ENCODE measurements around the gene CSTF1.
"Not testable (repeated sequence)": the region's sequence is repeated elsewhere in the genome, so short reads cannot be mapped to it uniquely, and the experiment has no call there.

Gene CSTF1

GRCh38 chr20:56411287-56411686 lies 18.8 kb downstream of the CSTF1 start:
- not testable (repeated sequence) for DNase-seq

DNA sequence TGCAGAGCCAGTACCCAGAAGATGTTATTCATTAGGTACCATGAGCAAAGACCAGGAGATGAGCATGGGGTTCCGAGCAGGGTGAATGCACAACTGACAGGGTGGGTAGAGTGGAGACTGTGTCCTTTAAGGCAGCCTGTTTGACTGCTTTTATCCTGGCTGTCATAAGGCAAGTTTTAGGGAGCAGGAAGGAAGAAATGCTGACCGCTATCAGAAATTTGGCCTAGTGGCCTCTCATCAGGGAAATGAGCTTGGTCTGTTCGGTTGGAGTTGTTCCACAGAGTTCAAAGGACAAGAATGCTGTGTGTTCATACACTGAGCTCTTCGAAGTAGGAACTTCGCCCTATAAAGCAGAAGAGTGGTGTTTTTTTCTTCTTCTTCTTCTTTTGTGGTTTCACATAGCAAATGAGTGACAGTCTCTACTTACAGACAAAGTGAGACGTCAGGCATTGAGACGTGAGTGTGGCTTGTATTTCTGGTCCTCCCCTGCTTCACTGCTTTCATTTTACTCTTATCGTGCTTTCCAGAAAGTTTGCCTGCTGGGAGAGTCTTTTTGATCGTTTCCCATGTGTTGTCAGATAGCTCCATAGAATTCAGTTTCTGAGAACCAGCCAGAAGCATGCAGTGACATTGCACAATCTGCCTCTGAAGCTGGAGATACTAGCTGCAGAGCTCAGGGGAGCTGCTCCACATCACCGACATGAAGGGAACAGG lies 19.5 kb downstream of the CSTF1 start, which contains the start of gene CASS4:
CASS4 (plus strand) TSS at position 502 of the 714 bp plus-strand sequence; CDS start at position 701, 199 bp downstream.
- DNase-seq = peak; percentile 86 to 88

DNA sequence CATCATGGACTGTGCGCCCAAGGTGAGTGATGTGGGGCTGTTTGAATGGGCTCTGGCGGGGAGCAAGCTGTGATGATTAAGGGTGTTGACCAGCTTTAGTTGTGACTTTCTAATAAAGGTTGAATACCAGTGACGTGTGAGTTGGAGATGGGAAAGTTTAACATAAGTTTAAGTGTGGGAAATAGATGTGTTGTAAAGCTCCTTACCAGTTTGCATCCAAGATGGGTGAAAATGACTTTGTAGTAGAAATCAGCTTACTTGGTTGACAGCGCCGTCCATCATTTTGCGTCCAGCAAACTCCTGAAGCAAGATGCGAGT lies 20.0 kb downstream of the CSTF1 start:
- no peak for DNase-seq

GRCh38 chr20:56412949-56413348 lies 20.5 kb downstream of the CSTF1 start:
- DNase-seq = no peak

DNA sequence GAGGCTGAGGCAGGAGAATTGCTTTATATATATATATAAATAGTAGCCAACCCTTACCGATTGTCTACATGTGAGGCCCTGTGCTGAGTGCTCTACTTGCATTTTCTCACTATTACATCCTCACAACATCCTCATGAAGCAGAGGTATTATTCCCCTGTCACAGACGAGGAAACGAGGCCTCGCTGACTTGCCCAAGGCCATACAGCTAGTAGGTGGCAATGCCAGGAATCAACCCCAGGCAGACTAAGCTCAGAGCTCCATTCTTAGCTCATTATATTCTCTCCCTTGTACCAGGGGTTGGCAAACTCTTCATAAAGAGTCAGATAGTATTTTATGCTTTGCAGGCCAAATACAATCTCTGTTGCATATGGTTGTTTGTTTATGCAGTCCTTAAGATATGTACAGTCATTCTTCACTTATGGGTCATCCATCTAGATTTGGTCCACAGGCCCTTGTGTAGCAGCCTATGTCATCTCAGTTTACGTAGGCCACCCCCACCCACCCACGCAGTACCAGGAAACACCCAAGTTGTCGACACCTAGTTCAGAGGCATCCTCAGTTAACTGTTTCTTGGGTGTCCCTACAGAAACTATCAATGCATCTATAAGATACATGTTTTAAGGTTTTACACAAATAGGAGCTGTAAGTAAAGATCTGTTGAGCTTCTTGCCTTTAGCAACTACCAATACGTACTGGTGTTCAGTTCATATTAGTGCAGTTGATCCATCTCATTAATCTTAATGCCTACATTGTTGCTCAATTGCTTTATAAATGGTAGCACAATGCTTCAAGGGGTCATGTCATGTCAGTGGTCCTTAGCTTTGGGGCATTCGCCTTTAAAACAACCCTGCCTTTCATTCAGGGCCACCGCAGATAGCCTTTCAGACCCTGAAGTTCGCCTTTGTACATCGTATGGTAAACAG lies 22.7 kb downstream of the CSTF1 start:
- DNase-seq = no peak

DNA sequence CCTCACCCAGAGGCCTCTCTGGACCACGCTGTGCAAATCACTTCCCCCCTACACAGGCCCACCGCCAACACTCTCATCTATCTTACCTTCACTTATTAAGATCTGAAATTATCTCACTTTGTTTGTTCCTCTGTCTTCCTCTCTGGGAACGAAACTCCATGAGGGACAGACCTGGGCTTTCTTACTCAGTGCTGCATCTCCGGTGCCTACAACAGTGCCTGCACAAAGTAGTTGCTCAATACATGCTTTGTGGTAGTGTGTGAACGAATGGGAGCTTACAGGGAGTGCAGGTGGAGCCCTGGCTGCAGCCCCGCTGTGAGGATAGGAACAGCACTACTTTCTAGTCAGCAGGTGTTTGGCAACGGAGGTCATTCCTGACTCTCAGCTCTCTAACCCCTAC lies 25.0 kb downstream of the CSTF1 start:
- DNase-seq = no peak

DNA sequence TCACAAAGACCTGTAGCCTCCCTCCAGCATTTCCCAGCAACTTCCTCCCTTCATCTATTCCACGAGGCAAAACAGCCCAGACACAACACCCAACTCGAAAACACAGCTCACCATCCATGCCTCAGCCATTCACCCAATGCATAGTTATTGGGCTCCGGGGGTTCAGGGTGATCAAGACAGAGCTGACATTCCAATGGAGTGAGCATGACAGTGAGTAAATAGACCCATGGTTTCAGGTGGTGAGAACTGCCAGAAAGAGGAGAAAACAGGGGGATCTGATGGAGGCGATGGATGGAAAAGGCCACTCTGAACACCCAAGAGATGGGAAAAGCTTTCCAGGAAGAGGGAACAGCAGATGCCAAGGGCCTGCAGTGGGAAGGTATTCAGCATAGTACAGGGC lies 25.5 kb downstream of the CSTF1 start:
- no peak for DNase-seq

GRCh38 chr20:56418385-56418861 lies 26.0 kb downstream of the CSTF1 start:
- no peak for DNase-seq

- DNase-seq = no peak
Observed at GRCh38 chr20:56420028-56420427, 27.6 kb downstream of the CSTF1 start.

GRCh38 chr20:56420940-56421688 lies 28.7 kb downstream of the CSTF1 start:
- no peak for DNase-seq

DNA sequence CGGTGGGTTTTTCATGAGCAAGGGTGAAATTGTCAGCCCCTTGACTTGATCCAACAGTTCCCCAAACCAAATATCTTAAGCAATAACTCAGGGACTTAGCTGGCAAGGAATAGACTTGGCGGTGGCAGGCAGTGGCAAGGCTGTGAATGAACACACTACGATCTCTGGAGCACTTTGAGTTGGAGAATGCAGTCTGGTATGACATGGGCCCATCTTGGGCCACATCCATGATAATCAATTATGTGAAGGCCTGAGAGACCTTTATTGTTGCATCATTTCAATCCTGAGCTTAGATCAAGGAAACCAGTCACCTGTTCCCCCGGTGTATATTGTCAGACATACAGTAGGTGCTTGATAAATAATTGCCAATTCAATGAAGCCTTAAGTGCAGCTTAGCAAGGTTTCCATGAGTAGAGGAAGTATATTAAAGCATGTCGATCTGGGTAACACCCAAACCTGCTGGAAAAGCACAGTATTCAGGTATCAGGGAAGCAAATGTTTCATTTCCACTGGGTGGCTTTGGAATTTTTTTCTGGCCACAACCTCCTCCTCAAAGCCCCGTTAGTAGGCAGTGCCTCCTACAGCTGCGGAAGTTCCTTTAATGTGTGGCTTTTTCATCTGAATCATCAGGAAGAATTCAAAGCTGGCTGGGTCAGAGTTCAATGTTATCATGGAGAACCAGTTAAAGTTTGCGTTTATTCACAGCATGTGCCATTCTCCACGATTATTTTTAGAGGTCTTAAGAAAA lies 29.8 kb downstream of the CSTF1 start:
- peak in 1 of 2 experiments; percentile 19 for DNase-seq

DNA sequence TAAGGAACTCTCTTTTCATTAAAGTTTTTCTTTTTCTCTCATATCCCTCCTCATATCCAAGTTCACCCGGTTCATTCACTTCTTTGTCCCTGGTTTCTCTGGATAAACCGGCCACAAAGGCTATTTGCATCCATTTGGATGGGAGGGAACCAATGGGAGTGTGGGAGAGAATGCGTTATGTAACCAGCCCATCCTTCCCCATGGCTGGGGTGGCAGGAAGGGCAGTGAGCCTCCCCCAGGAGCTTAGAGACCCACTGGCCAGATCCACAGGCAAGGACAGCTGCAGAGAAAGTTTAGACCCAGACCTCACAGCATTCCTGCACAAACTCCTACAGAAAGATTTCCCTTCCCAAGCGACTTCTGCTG lies 30.4 kb downstream of the CSTF1 start:
- no peak for DNase-seq

DNA sequence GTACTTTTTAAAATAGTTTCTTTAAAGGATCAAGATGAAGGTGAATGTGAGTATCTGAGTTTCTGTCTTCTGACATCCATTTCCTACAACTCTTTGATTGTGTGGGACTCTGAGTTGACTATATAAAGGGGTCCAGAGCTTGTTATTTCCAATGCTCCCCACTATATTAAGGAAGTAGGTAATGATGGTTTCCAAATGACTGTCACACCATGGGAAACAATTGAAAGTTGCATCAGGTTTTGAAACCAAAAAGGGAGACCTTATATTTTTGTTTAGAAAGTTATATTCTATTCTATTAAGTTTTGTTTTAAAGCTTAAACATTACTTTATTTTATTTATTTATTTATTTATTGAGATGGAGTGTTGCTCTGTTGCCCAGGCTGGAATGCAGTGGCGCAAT lies 30.8 kb downstream of the CSTF1 start:
- DNase-seq = no peak

DNA sequence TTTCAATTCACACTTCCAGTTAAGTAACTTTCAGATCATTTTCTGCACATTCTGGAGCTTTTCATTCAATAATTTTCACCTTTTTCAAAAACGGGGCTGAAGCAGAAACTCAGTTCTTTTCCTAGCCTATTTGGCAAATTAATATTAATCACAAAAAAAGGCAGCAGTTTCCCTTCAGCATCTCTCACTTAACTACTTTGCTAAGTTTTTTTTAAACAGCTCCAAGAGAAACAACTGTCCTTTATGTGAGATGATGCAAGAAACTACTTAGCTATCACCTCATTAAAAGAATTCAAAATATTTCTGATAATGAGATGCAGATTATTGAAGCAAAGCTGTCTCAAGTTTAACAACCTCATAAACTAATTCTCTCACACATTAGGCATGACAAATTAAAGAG lies 31.4 kb downstream of the CSTF1 start:
- no peak for DNase-seq

DNA sequence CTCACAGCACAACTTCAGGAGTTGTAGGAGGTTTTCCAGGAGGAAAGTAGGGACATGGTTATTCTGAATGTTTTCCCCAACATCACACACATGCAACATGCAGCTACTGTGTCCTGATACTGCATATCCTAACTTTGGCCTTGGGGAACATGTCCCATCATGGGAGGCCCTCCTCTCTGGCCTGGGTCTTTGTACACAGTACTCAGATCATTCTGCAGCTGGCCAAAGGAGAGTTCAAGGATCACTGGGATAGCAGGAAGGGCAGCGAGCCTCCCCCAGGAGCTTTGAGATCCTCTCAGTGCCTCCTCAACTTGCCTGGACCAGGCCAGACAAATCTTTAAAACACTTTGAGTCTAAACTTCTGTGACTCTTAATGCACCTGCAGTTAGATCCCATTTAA lies 32.5 kb downstream of the CSTF1 start:
- DNase-seq = no peak

GRCh38 chr20:56426026-56426425 lies 33.6 kb downstream of the CSTF1 start:
- no peak for DNase-seq

DNA sequence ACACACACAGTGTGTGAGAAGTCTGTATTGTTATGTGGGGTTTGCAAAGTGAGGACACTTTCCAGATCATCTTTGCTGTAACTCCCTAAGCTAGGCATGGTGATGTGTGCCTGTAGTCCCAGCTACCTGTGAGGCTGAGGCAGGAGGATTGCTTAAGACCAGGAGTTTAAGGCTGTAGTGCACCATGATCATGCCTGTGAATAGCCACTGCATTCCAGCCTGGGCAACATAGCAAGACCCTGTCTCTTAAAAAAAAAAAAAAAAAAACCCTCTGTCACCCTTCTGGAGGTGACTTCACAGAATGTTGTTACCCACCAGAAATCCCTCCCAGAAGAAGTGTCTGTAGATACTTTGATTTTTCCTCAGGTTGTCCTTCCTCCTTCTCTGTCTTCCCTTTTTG lies 34.5 kb downstream of the CSTF1 start:
- DNase-seq = no peak

- DNase-seq = peak; percentile 35 to 41
Observed at GRCh38 chr20:56427797-56428196, 35.4 kb downstream of the CSTF1 start.

- no peak for DNase-seq
Observed at GRCh38 chr20:56428410-56428809, 36.0 kb downstream of the CSTF1 start.

- DNase-seq = no peak
Observed at GRCh38 chr20:56428881-56429280, 36.4 kb downstream of the CSTF1 start.

GRCh38 chr20:56429502-56429901 lies 37.1 kb downstream of the CSTF1 start:
- DNase-seq = peak; percentile 42 to 75

- no peak for DNase-seq
Observed at GRCh38 chr20:56429941-56430340, 37.5 kb downstream of the CSTF1 start.

GRCh38 chr20:56430461-56430860 lies 38.0 kb downstream of the CSTF1 start:
- no peak for DNase-seq

All from AML-193 (cell line).